H1 (cell line): Measurements from ENCODE around the gene PRKCZ. TPM values are rescaled to one million over a fixed set of nuclear protein-coding genes. Genes with fewer than 3 reads are reported as not detected.

Experiments
- CTCF ChIA-PET: fragments of 300-600 bp; sonication (Branson Sonifier 250); formaldehyde crosslinking; loops from one replicate; lab custom pipeline; 2021; ENCODE audit not compliant: partially characterized antibody; lab: Charles Lee
- POLR2A ChIA-PET: fragments of 300-600 bp; sonication (Branson Sonifier 250); formaldehyde crosslinking; loops from one replicate; lab custom pipeline; 2021; ENCODE audit warnings: inconsistent platforms; ENCODE audit not compliant: partially characterized antibody; lab: Charles Lee
- DNase-seq, 2 experiments: peaks; one replicate each; pipeline versions ENCODE4 v3.0.0 to v3.0.0-alpha.2; 2010 to 2022; ENCODE audit warnings: low spot score in 2 of 2, low read depth in 1 of 2, mixed read lengths in 1 of 2
- FAIRE-seq: peaks from 2 replicates; lab custom pipeline; 2011; peaks lifted over from hg19 to GRCh38; lab: Jason Lieb, UNC
- H2AFZ ChIP-seq: 2 replicates; pipeline ENCODE4 v1.8.1; 2012; ENCODE audit warnings: low read length, inconsistent platforms
- H2AK5ac ChIP-seq: 2 replicates; pipeline ENCODE4 v1.6.1; 2013; ENCODE audit warnings: low read depth, low read length
- H2BK120ac ChIP-seq: replicated peaks from 2 replicates; pipeline ENCODE3; 2013; ENCODE audit warnings: low read depth, low read length, inconsistent platforms
- H2BK12ac ChIP-seq: 2 replicates; pipeline ENCODE4 v1.6.1; 2013; ENCODE audit warnings: low read depth, low read length
- H2BK15ac ChIP-seq: 2 replicates; pipeline ENCODE4 v1.6.1; 2013; ENCODE audit warnings: low read length
- H2BK20ac ChIP-seq: 2 replicates; pipeline ENCODE4 v1.6.1; 2013; ENCODE audit warnings: low read length
- H2BK5ac ChIP-seq: 2 replicates; pipeline ENCODE4 v1.6.1; 2013; ENCODE audit warnings: low read depth, low read length
- H3K14ac ChIP-seq: 2 replicates; pipeline ENCODE4 v1.6.1; 2013; ENCODE audit warnings: inconsistent platforms; ENCODE audit not compliant: insufficient read length
- H3K18ac ChIP-seq: 2 replicates; pipeline ENCODE4 v1.6.1; 2013; ENCODE audit warnings: low read length; ENCODE audit errors: extremely low read depth
- H3K23ac ChIP-seq: 2 replicates; pipeline ENCODE4 v1.6.1; 2013; ENCODE audit warnings: inconsistent platforms; ENCODE audit not compliant: insufficient read length
- H3K23me2 ChIP-seq: 2 replicates; pipeline ENCODE4 v1.6.1; 2013; ENCODE audit warnings: low read depth, low read length
- H3K27ac ChIP-seq: 2 replicates; pipeline ENCODE4 v1.6.1; 2011; ENCODE audit warnings: low read depth, low read length, inconsistent platforms
- H3K27me3 ChIP-seq, 4 experiments: replicated peaks in 1 of 4; 1 replicate in 1 of 4; 2 replicates in 3 of 4; pipeline versions ENCODE4 v1.6.1 to v1.8.1; 2011 to 2013; ENCODE audit warnings: low read length in 3 of 4, mild to moderate bottlenecking in 3 of 4, inconsistent platforms in 2 of 4, mixed read lengths in 2 of 4, moderate library complexity in 1 of 4; ENCODE audit not compliant: control insufficient read depth in 3 of 4, insufficient read depth in 3 of 4; ENCODE audit errors: extremely low read depth in 1 of 4
- H3K36me3 ChIP-seq, 4 experiments: 2 replicates each; pipeline versions ENCODE4 v1.6.1 to v1.8.1; 2011 to 2013; ENCODE audit warnings: mild to moderate bottlenecking in 4 of 4, low read length in 3 of 4, moderate library complexity in 2 of 4, control low read depth in 1 of 4, inconsistent platforms in 1 of 4; ENCODE audit not compliant: insufficient read depth in 4 of 4, control insufficient read depth in 2 of 4
- H3K4ac ChIP-seq: replicated peaks from 2 replicates; pipeline ENCODE3; 2013; ENCODE audit warnings: low read length, low read depth, mixed read lengths, inconsistent platforms; ENCODE audit not compliant: insufficient read length
- H3K4me1 ChIP-seq, 4 experiments: replicated peaks in 1 of 4; 1 replicate in 1 of 4; 2 replicates in 3 of 4; pipeline versions ENCODE4 v1.6.1 to v1.8.1; 2011 to 2013; ENCODE audit warnings: low read length in 3 of 4, inconsistent platforms in 2 of 4, mixed read lengths in 1 of 4; ENCODE audit not compliant: insufficient read depth in 4 of 4, control insufficient read depth in 3 of 4
- H3K4me2 ChIP-seq, 2 experiments: 2 replicates each; pipeline versions ENCODE4 v1.6.1 to v1.8.1; 2011 to 2013; ENCODE audit warnings: low read depth in 2 of 2, low read length in 2 of 2, control low read depth in 1 of 2, inconsistent platforms in 1 of 2, mild to moderate bottlenecking in 1 of 2; ENCODE audit not compliant: insufficient read depth in 1 of 2
- H3K4me3 ChIP-seq, 4 experiments: fragments of 200-600, 300-600 bp in 1 of 4; sonication (generic), shearing (Covaris generic), sonication (Bioruptor Twin) in 1 of 4; 2 replicates each; pipeline versions ENCODE4 v1.5.1 to v1.8.1; 2011 to 2016; ENCODE audit warnings: low read length in 4 of 4, low read depth in 3 of 4, control low read depth in 2 of 4, inconsistent platforms in 2 of 4, mild to moderate bottlenecking in 2 of 4, mixed read lengths in 1 of 4, moderate library complexity in 1 of 4; ENCODE audit not compliant: insufficient read depth in 2 of 4; ENCODE audit errors: extremely low read depth in 1 of 4
- H3K56ac ChIP-seq: replicated peaks from 2 replicates; pipeline ENCODE3; 2013; ENCODE audit warnings: low read depth, mild to moderate bottlenecking, mixed read lengths, low read length, inconsistent platforms; ENCODE audit not compliant: insufficient read length
- H3K79me1 ChIP-seq: 2 replicates; pipeline ENCODE4 v1.6.1; 2013; ENCODE audit warnings: low read depth, low read length, control low read depth
- H3K79me2 ChIP-seq, 2 experiments: 2 replicates each; pipeline versions ENCODE4 v1.6.1 to v1.8.1; 2012 to 2013; ENCODE audit warnings: low read length in 2 of 2, mild to moderate bottlenecking in 2 of 2, inconsistent platforms in 1 of 2; ENCODE audit not compliant: insufficient read depth in 2 of 2, control insufficient read depth in 1 of 2
- H3K9ac ChIP-seq, 4 experiments: replicated peaks in 1 of 4; 1 replicate in 1 of 4; 2 replicates in 3 of 4; pipeline versions ENCODE4 v1.6.1 to v1.8.1; 2011 to 2013; ENCODE audit warnings: low read depth in 3 of 4, low read length in 3 of 4, control low read depth in 2 of 4, mild to moderate bottlenecking in 2 of 4, moderate library complexity in 2 of 4, inconsistent platforms in 1 of 4; ENCODE audit errors: extremely low read depth in 1 of 4
- H3K9me3 ChIP-seq, 2 experiments: 2 replicates each; pipeline versions ENCODE4 v1.6.1 to v1.8.1; 2012 to 2013; ENCODE audit warnings: mild to moderate bottlenecking in 2 of 2, moderate library complexity in 2 of 2, control low read depth in 1 of 2, inconsistent platforms in 1 of 2, low read depth in 1 of 2, low read length in 1 of 2, mixed read lengths in 1 of 2; ENCODE audit not compliant: insufficient read depth in 2 of 2
- H4K20me1 ChIP-seq, 2 experiments: replicated peaks in 1 of 2; 2 replicates each; pipeline versions ENCODE3 to v1.8.1; 2011 to 2013; ENCODE audit warnings: inconsistent platforms in 2 of 2, low read length in 2 of 2, mild to moderate bottlenecking in 1 of 2; ENCODE audit not compliant: insufficient read depth in 2 of 2, control insufficient read depth in 1 of 2
- H4K5ac ChIP-seq: 2 replicates; pipeline ENCODE4 v1.6.1; 2013; ENCODE audit warnings: low read length, low read depth, mixed read lengths, inconsistent platforms; ENCODE audit not compliant: insufficient read length
- H4K8ac ChIP-seq: 2 replicates; pipeline ENCODE4 v1.8.0; 2013; ENCODE audit warnings: mild to moderate bottlenecking, moderate library complexity, low read length, inconsistent platforms; ENCODE audit not compliant: insufficient read depth; ENCODE audit errors: extremely low read depth
- H4K91ac ChIP-seq: replicated peaks from 2 replicates; pipeline ENCODE3; 2013; ENCODE audit warnings: low read length, mixed read lengths, inconsistent platforms; ENCODE audit not compliant: insufficient read length
- EGR1 ChIP-seq: IDR thresholded peaks from 2 replicates; pipeline ENCODE4 v1.6.1; 2011; ENCODE audit warnings: low read depth, low read length, borderline replicate concordance
- HDAC2 ChIP-seq, 2 experiments: fragments of 300-600 bp in 1 of 2; sonication (generic) in 1 of 2; IDR thresholded peaks; 2 replicates each; pipeline ENCODE4 v1.6.1; 2011 to 2012; ENCODE audit warnings: low read depth in 2 of 2, low read length in 2 of 2, mild to moderate bottlenecking in 2 of 2, moderate library complexity in 2 of 2, borderline replicate concordance in 1 of 2, inconsistent platforms in 1 of 2
- RNF2 ChIP-seq: fragments of 200-900, 300-1000 bp; sonication (generic); IDR thresholded peaks from 2 replicates; pipeline ENCODE4 v1.7.1; 2016; ENCODE audit warnings: borderline replicate concordance, low read depth, mild to moderate bottlenecking, antibody characterized with exemption, low read length; ENCODE audit not compliant: poor library complexity, severe bottlenecking; ENCODE audit errors: missing control alignments
- SIN3A ChIP-seq, 2 experiments: IDR thresholded peaks in 1 of 2; conservative IDR thresholded peaks in 1 of 2; 2 replicates each; pipeline ENCODE4 v1.6.1; 2011 to 2012; ENCODE audit warnings: low read length in 2 of 2, improper control_type of control experiment in 1 of 2, low read depth in 1 of 2, mild to moderate bottlenecking in 1 of 2
- WGBS, 2 experiments: shearing (Covaris generic) in 1 of 2; methylation state at CpG; one replicate each; pipeline versions ENCODE4 v1.1.6 to v1.1.7; 2013 to 2015; ENCODE audit warnings: low lambda C conversion rate in 2 of 2, mixed read lengths in 2 of 2, inconsistent platforms in 1 of 2, low coverage in 1 of 2, missing lambda C conversion rate in 1 of 2; ENCODE audit not compliant: insufficient replicate concordance in 2 of 2, insufficient coverage in 1 of 2, insufficient read length in 1 of 2; ENCODE audit errors: extremely low coverage in 1 of 2, missing lambda C conversion rate in 1 of 2; 5-methylcytosine and 5-hydroxymethylcytosine counted together
- polyA plus RNA-seq, 7 experiments: library from polyadenylated mRNA; depleted of rRNA in 3 of 7; stranded (reverse) in 5 of 7; unstranded in 2 of 7; fragments of >200 nt in 5 of 7; fragments of 200-250 nt in 2 of 7; gene quantifications; 1 replicate in 5 of 7; 2 replicates in 1 of 7; 4 replicates in 1 of 7; pipeline versions ENCODE4 v1.2.1 to v1.2.3, GENCODE V29; 2011 to 2013; ENCODE audit warnings: missing spikeins in 2 of 7, mixed read lengths in 2 of 7
- total RNA-seq: library from RNA; stranded (reverse); fragmentation: NEBNext Ultra II Directional; extraction: Animal tissue kit (Norgen Biotek cat#: 25700); gene quantifications from 2 replicates; pipeline ENCODE4 v1.2.1, GENCODE V29; 2021

The PRKCZ gene
- total and polyA plus RNA-seq, 2 of the 8 experiments (the other 6 are each of a cell fraction or from before 2014, with no cell fraction given), result 37.4 to 45.1 TPM

DNA sequence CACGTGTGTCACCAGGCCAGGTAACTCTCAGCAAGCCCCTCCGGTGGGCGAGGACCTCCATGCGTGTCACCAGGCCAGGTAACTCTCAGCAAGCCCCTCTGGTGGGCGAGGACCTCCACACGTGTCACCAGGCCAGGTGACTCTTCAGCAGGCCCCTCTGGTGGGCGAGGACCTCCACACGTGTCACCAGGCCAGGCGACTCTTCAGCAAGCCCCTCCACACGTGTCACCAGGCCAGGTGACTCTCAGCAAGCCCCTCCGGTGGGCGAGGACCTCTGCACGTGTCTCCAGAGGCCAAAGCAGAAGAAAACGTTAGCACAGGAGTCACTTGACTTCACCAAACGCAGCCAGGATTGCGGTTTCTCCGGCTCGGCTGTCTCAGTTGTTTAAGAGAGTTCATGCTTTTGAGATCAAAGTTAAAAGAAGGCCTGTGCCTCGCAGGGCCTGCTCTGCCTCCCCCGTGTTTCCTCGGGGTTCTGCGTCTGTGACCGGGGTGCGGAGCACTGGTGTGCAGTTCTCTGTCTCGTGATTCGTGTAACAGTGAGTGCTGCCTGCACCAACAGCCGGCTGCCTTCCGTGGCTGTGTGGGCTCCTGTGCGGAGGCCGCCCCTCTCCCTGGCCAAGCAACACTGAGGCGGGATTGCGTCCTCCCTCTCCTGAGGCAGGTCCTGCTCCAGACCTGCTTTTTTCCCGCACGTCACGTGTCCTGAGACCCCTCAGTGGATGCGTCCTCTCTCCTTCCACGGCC lies 56.6 kb downstream of the PRKCZ start:
- no peaks in the 10 kb centered on the region; a peak in 1 of 7 replicates for H3K4me1 ChIP-seq
- H4K91ac ChIP-seq, result no peak overlapping the region
- no peak overlapping the region for H4K5ac ChIP-seq
- no peak overlapping the region for H2BK15ac ChIP-seq
- no peaks in the 10 kb centered on the region for H3K9me3 ChIP-seq
- no peak overlapping the region for H3K14ac ChIP-seq
- no peak for DNase-seq
- no peak overlapping the region for H3K4ac ChIP-seq
- no peaks in the 10 kb centered on the region for H3K27me3 ChIP-seq
- no peak overlapping the region for H2BK12ac ChIP-seq
- H2BK20ac ChIP-seq, result no peak overlapping the region
- POLR2A ChIA-PET, result no interaction called here
- peaks cover 0 to 7% (median 3%) of the 10 kb centered on the region in 4 experiments; a peak in 2 of 8 replicates for H3K36me3 ChIP-seq
- H3K56ac ChIP-seq, result no peak overlapping the region
- no peaks in the 10 kb centered on the region for H3K79me2 ChIP-seq
- no peak overlapping the region for H2BK120ac ChIP-seq
- no peak overlapping the region for H3K23ac ChIP-seq
- no peak overlapping the region for H3K4me3 ChIP-seq
- no peak overlapping the region for H2AK5ac ChIP-seq
- no peak overlapping the region for H3K9ac ChIP-seq
- no peak overlapping the region for H3K18ac ChIP-seq
- H2BK5ac ChIP-seq, result no peak overlapping the region
- no peak overlapping the region for H4K8ac ChIP-seq
- no peak overlapping the region for H3K4me2 ChIP-seq
- WGBS, 2 experiments, result 81% methylated on average over 29 of the region's 37 CpGs; no CpG with 5 or more reads in 1 of the 2 experiments
- FAIRE-seq, result no peak
- peaks cover 7 to 16% of the 10 kb centered on the region in 2 experiments for H4K20me1 ChIP-seq
- CTCF ChIA-PET, result interaction anchor here (1.9 kb wide), 1 partner anchor 14 kb away, joined by 5 read pairs; no protein-coding TSS in a partner anchor
- peaks cover 5% of the 10 kb centered on the region for H3K79me1 ChIP-seq
- H2AFZ ChIP-seq, result no peak overlapping the region
- no peaks in the 10 kb centered on the region for H3K23me2 ChIP-seq
- no peak overlapping the region for H3K27ac ChIP-seq
- TF ChIP-seq HDAC2 (IDR thresholded peaks at IDR 0.05; ENCODE audit: borderline replicate concordance in 1 of 2, low read depth in 2 of 2, low read length in 2 of 2) (no peak), RNF2 (no peak), SIN3A (conservative IDR thresholded peaks at IDR 0.05 in 1 of 2, IDR thresholded peaks at IDR 0.05 in 1 of 2; ENCODE audit: low read depth in 1 of 2, low read length in 2 of 2) (no peak), EGR1 (no peak)
